Endodermal cell (in vitro differentiated cells): ENCODE results near the gene PRR18. TPM values are rescaled to one million over a fixed set of nuclear protein-coding genes. Genes with fewer than 3 reads are reported as not detected.

Experiments
- DNase-seq: peaks from one replicate; pipeline ENCODE4 v3.0.0-alpha.2; 2017
- H3K27ac ChIP-seq: 2 replicates; pipeline ENCODE4 v1.5.1; 2013; ENCODE audit warnings: mild to moderate bottlenecking, low read depth, low read length, moderate library complexity
- H3K27me3 ChIP-seq: 2 replicates; pipeline ENCODE4 v1.6.1; 2013; ENCODE audit warnings: mild to moderate bottlenecking, low read length, moderate library complexity; ENCODE audit not compliant: insufficient read depth, control insufficient read depth, poor library complexity, severe bottlenecking
- H3K36me3 ChIP-seq: 2 replicates; pipeline ENCODE4 v1.7.0; 2013; ENCODE audit warnings: mild to moderate bottlenecking, low read length, moderate library complexity; ENCODE audit not compliant: control insufficient read depth, insufficient read depth
- H3K4me1 ChIP-seq: one replicate; pipeline ENCODE4 v1.7.0; 2013; ENCODE audit warnings: low read length; ENCODE audit not compliant: control insufficient read depth, insufficient read depth
- H3K4me3 ChIP-seq: 2 replicates; pipeline ENCODE4 v1.5.1; 2013; ENCODE audit warnings: mild to moderate bottlenecking, low read length, moderate library complexity
- H3K9ac ChIP-seq: 2 replicates; pipeline ENCODE4 v1.6.1; 2013; ENCODE audit warnings: mild to moderate bottlenecking, low read length, moderate library complexity; ENCODE audit not compliant: poor library complexity, severe bottlenecking; ENCODE audit errors: extremely low read depth
- H3K9me3 ChIP-seq: 2 replicates; pipeline ENCODE4 v1.6.1; 2013; ENCODE audit warnings: mild to moderate bottlenecking, low read length, moderate library complexity; ENCODE audit not compliant: control insufficient read depth
- H3K27ac Mint-ChIP-seq: 2 replicates; pipeline ENCODE4 v1.8.0; 2020; ENCODE audit warnings: mixed read lengths
- H3K27me3 Mint-ChIP-seq: 2 replicates; pipeline ENCODE4 v1.8.0; 2021; ENCODE audit warnings: mild to moderate bottlenecking, mixed read lengths; ENCODE audit not compliant: insufficient read depth
- H3K36me3 Mint-ChIP-seq: 2 replicates; pipeline ENCODE4 v1.8.0; 2020; ENCODE audit warnings: low read depth, mixed read lengths
- H3K4me1 Mint-ChIP-seq: 2 replicates; pipeline ENCODE4 v1.8.0; 2020; ENCODE audit warnings: mixed read lengths
- H3K4me3 Mint-ChIP-seq: 2 replicates; pipeline ENCODE4 v1.8.0; 2020; ENCODE audit warnings: mild to moderate bottlenecking, moderate library complexity, mixed read lengths
- H3K9me3 Mint-ChIP-seq: 2 replicates; pipeline ENCODE4 v1.8.0; 2020; ENCODE audit warnings: mild to moderate bottlenecking, mixed read lengths
- WGBS, 2 experiments: methylation state at CpG; one replicate each; pipeline versions ENCODE4 v1.1.5 to v1.1.7; 2013; ENCODE audit warnings: missing lambda C conversion rate in 2 of 2, mixed read lengths in 1 of 2; ENCODE audit not compliant: insufficient coverage in 1 of 2, insufficient read length in 1 of 2; 5-methylcytosine and 5-hydroxymethylcytosine counted together
- total RNA-seq, 2 donors: library from RNA; stranded (reverse); fragmentation: NEBNext Ultra II Directional in 1 of 2; extraction: Animal tissue kit (Norgen Biotek cat#: 25700) in 1 of 2; gene quantifications; 2 replicates in 1 of 2; 3 replicates in 1 of 2; pipeline ENCODE4 v1.2.1, GENCODE V29; 2021
- TF ChIP-seq, protein P1 (sequence below): fragments of 200-600 bp; sonication (generic); conservative IDR thresholded peaks from 2 replicates; pipeline ENCODE4 v1.5.0; 2021; ENCODE audit warnings: antibody characterized with exemption, mild to moderate bottlenecking

PRR18 gene
- total RNA-seq, 2 donors from 2014 or later, result 0.09 to 0.42 TPM

DNA sequence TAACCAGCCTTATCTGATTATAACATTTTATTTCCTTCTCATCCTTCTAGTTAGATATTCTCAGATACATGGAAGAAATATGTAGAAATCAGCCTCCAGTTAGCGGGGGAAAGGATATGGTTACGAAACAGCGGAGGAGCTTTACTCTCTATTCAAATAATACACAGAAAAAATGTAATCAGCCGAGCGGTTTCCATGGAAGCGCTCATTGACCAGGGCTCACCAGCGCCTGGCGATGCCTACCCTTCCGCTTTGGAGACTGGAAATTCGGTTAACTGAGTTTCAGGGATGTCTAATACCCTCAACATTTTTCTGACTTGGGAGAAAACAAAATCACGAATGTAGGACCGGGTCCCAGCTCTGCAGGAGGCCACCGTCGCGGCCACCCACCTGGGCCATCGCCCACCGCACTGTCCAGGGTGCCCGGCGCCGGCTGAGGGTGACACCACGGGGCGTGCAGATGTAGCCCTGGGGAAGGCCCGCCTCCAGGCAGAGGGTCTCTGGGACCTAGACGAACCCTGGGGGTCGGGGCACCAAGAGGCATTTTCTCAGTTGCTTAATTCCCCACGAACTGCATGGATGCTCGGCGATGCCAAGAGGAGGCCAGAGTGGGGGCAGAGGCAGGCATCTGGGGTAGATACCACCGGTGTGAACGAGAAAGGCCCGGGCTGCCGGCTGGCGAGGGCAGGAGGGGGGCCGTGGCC is 1.7 kb downstream of the PRR18 start:
- no peak for DNase-seq
- H3K27ac Mint-ChIP-seq, result no peak overlapping the region
- H3K9me3 Mint-ChIP-seq, result no peaks in the 10 kb centered on the region
- H3K4me1 Mint-ChIP-seq, result peaks cover 8% of the 10 kb centered on the region
- Histone ChIP-seq H3K9ac (no peak overlapping the region), H3K27ac (no peak overlapping the region), H3K9me3 (no peaks in the 10 kb centered on the region), H3K27me3 (peaks cover 66% of the 10 kb centered on the region), H3K4me1 (no peaks in the 10 kb centered on the region), H3K36me3 (no peaks in the 10 kb centered on the region), H3K4me3 (no peak overlapping the region)
- no peaks in the 10 kb centered on the region for H3K36me3 Mint-ChIP-seq
- peaks cover 57% of the 10 kb centered on the region for H3K27me3 Mint-ChIP-seq
- 80 to 83% methylated on average over 13 to 34 of the region's 34 CpGs for WGBS, 2 experiments
- no peak overlapping the region for H3K4me3 Mint-ChIP-seq
- TF ChIP-seq, protein P1, sequence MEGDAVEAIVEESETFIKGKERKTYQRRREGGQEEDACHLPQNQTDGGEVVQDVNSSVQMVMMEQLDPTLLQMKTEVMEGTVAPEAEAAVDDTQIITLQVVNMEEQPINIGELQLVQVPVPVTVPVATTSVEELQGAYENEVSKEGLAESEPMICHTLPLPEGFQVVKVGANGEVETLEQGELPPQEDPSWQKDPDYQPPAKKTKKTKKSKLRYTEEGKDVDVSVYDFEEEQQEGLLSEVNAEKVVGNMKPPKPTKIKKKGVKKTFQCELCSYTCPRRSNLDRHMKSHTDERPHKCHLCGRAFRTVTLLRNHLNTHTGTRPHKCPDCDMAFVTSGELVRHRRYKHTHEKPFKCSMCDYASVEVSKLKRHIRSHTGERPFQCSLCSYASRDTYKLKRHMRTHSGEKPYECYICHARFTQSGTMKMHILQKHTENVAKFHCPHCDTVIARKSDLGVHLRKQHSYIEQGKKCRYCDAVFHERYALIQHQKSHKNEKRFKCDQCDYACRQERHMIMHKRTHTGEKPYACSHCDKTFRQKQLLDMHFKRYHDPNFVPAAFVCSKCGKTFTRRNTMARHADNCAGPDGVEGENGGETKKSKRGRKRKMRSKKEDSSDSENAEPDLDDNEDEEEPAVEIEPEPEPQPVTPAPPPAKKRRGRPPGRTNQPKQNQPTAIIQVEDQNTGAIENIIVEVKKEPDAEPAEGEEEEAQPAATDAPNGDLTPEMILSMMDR, result no peak

DNA sequence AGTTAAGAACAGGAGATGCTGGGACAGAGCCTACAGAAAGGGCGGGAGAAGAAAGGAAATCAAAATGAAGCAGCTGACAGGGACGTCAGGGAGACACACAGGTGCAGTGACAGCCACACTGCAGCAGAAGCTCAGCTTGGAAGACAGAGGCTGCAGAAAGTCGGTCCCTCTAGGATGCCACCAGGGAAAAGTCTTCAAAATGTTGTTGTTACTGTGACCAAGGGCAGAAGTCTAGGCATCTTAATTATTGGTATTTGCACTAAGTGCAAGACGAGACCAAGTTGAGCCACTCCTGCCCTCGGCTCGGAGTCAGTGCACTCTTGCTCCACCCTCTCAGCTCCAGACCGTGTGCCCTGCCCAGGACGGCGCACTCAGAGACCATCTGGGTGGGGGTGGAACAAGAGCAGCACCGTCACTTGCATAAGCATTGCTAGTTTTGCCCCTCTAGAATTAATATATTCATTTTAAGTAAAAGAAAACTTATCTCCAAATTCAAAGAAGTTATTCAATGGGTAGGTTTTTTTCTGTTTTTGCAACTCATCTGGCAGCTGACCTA is 2.6 kb downstream of the PRR18 start:
- no peak overlapping the region for H3K4me3 Mint-ChIP-seq
- TF ChIP-seq, protein P1, result no peak
- Histone ChIP-seq H3K4me3 (no peak overlapping the region), H3K9ac (no peak overlapping the region), H3K36me3 (no peaks in the 10 kb centered on the region), H3K4me1 (no peaks in the 10 kb centered on the region), H3K27me3 (peaks cover 66% of the 10 kb centered on the region), H3K27ac (no peak overlapping the region), H3K9me3 (no peaks in the 10 kb centered on the region)
- peaks cover 8% of the 10 kb centered on the region for H3K4me1 Mint-ChIP-seq
- no peak overlapping the region for H3K27ac Mint-ChIP-seq
- DNase-seq, result no peak
- no peaks in the 10 kb centered on the region for H3K9me3 Mint-ChIP-seq
- WGBS, 2 experiments, result 78% methylated on average over 3 to 10 of the region's 10 CpGs
- no peaks in the 10 kb centered on the region for H3K36me3 Mint-ChIP-seq
- peaks cover 52% of the 10 kb centered on the region for H3K27me3 Mint-ChIP-seq

DNA sequence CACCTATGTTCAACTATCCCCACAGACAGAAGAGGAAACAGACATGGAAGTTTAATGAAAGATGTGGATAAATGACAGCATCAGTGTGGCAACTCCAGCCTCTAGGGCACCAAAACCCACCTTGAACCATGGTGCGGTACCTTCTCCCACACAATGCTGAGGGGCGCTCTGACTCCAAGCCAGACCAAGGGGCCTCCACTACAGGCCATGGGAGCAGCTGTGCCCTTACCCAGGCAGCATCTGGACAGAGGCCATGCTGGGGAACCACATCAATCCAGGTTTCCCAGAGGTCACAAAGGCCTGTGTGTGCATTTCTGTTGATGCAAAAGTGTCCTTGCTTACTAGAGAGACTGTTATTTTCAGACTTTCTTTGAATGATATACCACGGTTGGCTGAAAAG is 4.1 kb downstream of the PRR18 start:
- peaks cover 50% of the 10 kb centered on the region for H3K27me3 ChIP-seq
- no peak for DNase-seq
- H3K27ac Mint-ChIP-seq, result no peak overlapping the region

More for the DNA sequence above, 4.1 kb downstream of the PRR18 start:
- H3K9me3 Mint-ChIP-seq, result peaks cover 6% of the 10 kb centered on the region
- Histone ChIP-seq H3K9ac (no peak overlapping the region), H3K4me1 (no peaks in the 10 kb centered on the region), H3K4me3 (no peak overlapping the region), H3K36me3 (no peaks in the 10 kb centered on the region), H3K9me3 (no peaks in the 10 kb centered on the region), H3K27ac (no peak overlapping the region)
- H3K4me3 Mint-ChIP-seq, result no peak overlapping the region
- H3K36me3 Mint-ChIP-seq, result no peaks in the 10 kb centered on the region
- peaks cover 6% of the 10 kb centered on the region for H3K4me1 Mint-ChIP-seq
- H3K27me3 Mint-ChIP-seq, result peaks cover 36% of the 10 kb centered on the region
- WGBS, 2 experiments, result 83 to 85% methylated on average over 1 to 3 of the region's 3 CpGs
- TF ChIP-seq, protein P1, result peak; percentile 33
